Neural progenitor cell (in vitro differentiated cells): Measurements from ENCODE around the gene SH3BGRL3. TPM values are rescaled to one million over a fixed set of nuclear protein-coding genes. Genes with fewer than 3 reads are reported as not detected.
A peak's percentile ranks its signal among the peaks of the same experiment; 100 is the strongest.

Experiments
- DNase-seq: peaks from one replicate; pipeline ENCODE4 v3.0.0-alpha.2; 2016; ENCODE audit warnings: low spot score
- H2AFZ ChIP-seq: fragments of 200-600 bp; sonication (generic); replicated peaks from 2 replicates; pipeline ENCODE4 v1.6.1; 2016; ENCODE audit warnings: antibody characterized with exemption
- H3F3A ChIP-seq: fragments of 200-600 bp; sonication (generic); 2 replicates; pipeline ENCODE4 v1.6.1; 2016; ENCODE audit warnings: antibody characterized with exemption, low read depth
- H3K27ac ChIP-seq: fragments of 200-600 bp; sonication (generic); 2 replicates; pipeline ENCODE4 v1.5.1; 2016; ENCODE audit warnings: mild to moderate bottlenecking
- H3K27me3 ChIP-seq: fragments of 200-600 bp; sonication (generic); 2 replicates; pipeline ENCODE4 v1.6.1; 2016; ENCODE audit warnings: mild to moderate bottlenecking, moderate library complexity
- H3K36me3 ChIP-seq: fragments of 200-600 bp; sonication (generic); 2 replicates; pipeline ENCODE4 v1.5.1; 2016
- H3K4me1 ChIP-seq: fragments of 200-600 bp; sonication (generic); 2 replicates; pipeline ENCODE4 v1.6.1; 2016; ENCODE audit warnings: mixed run types
- H3K4me2 ChIP-seq: fragments of 200-600 bp; sonication (generic); 2 replicates; pipeline ENCODE4 v1.6.1; 2016
- H3K4me3 ChIP-seq: fragments of 200-600 bp; sonication (generic); 2 replicates; pipeline ENCODE4 v1.5.1; 2016
- H3K79me2 ChIP-seq: fragments of 200-600 bp; sonication (generic); 2 replicates; pipeline ENCODE4 v1.6.1; 2016; ENCODE audit warnings: low read depth
- H3K9ac ChIP-seq: fragments of 200-600 bp; sonication (generic); 2 replicates; pipeline ENCODE4 v1.6.1; 2016
- H3K9me3 ChIP-seq: fragments of 200-600 bp; sonication (generic); 2 replicates; pipeline ENCODE4 v1.5.1; 2016; ENCODE audit warnings: low read depth
- H4K20me1 ChIP-seq: fragments of 200-600 bp; sonication (generic); 2 replicates; pipeline ENCODE4 v1.6.1; 2016; ENCODE audit warnings: low read depth
- H3K27ac Mint-ChIP-seq: 3 replicates; pipeline ENCODE4 v1.8.0; 2021; ENCODE audit warnings: mixed read lengths
- H3K27me3 Mint-ChIP-seq: 2 replicates; pipeline ENCODE4 v1.8.0; 2022; ENCODE audit warnings: low read depth, mild to moderate bottlenecking, inconsistent platforms, moderate library complexity, mixed read lengths; ENCODE audit not compliant: insufficient read depth
- H3K36me3 Mint-ChIP-seq: 3 replicates; pipeline ENCODE4 v1.8.0; 2021; ENCODE audit warnings: mixed read lengths
- H3K4me1 Mint-ChIP-seq: 3 replicates; pipeline ENCODE4 v1.8.0; 2021; ENCODE audit warnings: mixed read lengths
- H3K4me3 Mint-ChIP-seq: 3 replicates; pipeline ENCODE4 v1.8.0; 2021; ENCODE audit warnings: mild to moderate bottlenecking, moderate library complexity, mixed read lengths
- H3K9me3 Mint-ChIP-seq: 3 replicates; pipeline ENCODE4 v1.8.0; 2020; ENCODE audit warnings: mixed read lengths
- CTCF ChIP-seq: fragments of 200-600 bp; sonication (generic); IDR thresholded peaks from 2 replicates; pipeline ENCODE4 v1.5.1; 2017; ENCODE audit warnings: antibody characterized with exemption, mild to moderate bottlenecking
- EZH2 ChIP-seq: fragments of 200-600 bp; sonication (generic); IDR thresholded peaks from 2 replicates; pipeline ENCODE4 v1.6.1; 2017; ENCODE audit warnings: antibody characterized with exemption, mild to moderate bottlenecking, moderate library complexity
- EZH2phosphoT487 ChIP-seq: fragments of 200-600 bp; sonication (generic); IDR thresholded peaks from 2 replicates; pipeline ENCODE4 v1.6.1; 2017; ENCODE audit warnings: antibody characterized with exemption
- total RNA-seq: library from RNA; depleted of rRNA; stranded (reverse); fragments of >200 nt; gene quantifications from 2 replicates; pipeline ENCODE4 v1.2.3, GENCODE V29; 2015; ENCODE audit warnings: low replicate concordance

SH3BGRL3 gene
- total RNA-seq, 1 donor from 2014 or later = 15.6 TPM

GRCh38 chr1:26297057-26297790 lies 17.3 kb downstream of the SH3BGRL3 start:
- no peak overlapping the region for H3K9ac ChIP-seq

GRCh38 chr1:26297791-26298124 lies 17.9 kb downstream of the SH3BGRL3 start:
- H4K20me1 ChIP-seq = no peaks in the 10 kb centered on the region
- no peaks in the 10 kb centered on the region for H3K9me3 ChIP-seq
- Mint-ChIP-seq H3K4me3 (no peak overlapping the region), H3K4me1 (peaks cover 4% of the 10 kb centered on the region), H3K27me3 (peaks cover 8% of the 10 kb centered on the region), H3K27ac (no peak overlapping the region), H3K36me3 (peaks cover 9% of the 10 kb centered on the region), H3K9me3 (no peaks in the 10 kb centered on the region)
- H3F3A ChIP-seq = no peaks in the 10 kb centered on the region
- H2AFZ ChIP-seq = no peak overlapping the region
- H3K27ac ChIP-seq = no peak overlapping the region
- TF ChIP-seq EZH2 (no peak), CTCF (no peak), EZH2phosphoT487 (no peak)
- no peaks in the 10 kb centered on the region for H3K4me1 ChIP-seq
- H3K9ac ChIP-seq = no peak overlapping the region
- no peak overlapping the region for H3K4me2 ChIP-seq
- H3K4me3 ChIP-seq = no peak overlapping the region
- no peaks in the 10 kb centered on the region for H3K27me3 ChIP-seq
- no peak for DNase-seq
- no peaks in the 10 kb centered on the region for H3K36me3 ChIP-seq
- H3K79me2 ChIP-seq = no peaks in the 10 kb centered on the region

More at GRCh38 chr1:26297057-26297790, 17.3 kb downstream of the SH3BGRL3 start:
- Histone ChIP-seq H3K79me2 (no peaks in the 10 kb centered on the region), H3K9me3 (no peaks in the 10 kb centered on the region), H4K20me1 (no peaks in the 10 kb centered on the region), H2AFZ (no peak overlapping the region), H3K27me3 (no peaks in the 10 kb centered on the region), H3K4me1 (no peaks in the 10 kb centered on the region), H3F3A (no peaks in the 10 kb centered on the region), H3K36me3 (no peaks in the 10 kb centered on the region), H3K4me2 (no peak overlapping the region), H3K4me3 (no peak overlapping the region), H3K27ac (no peak overlapping the region)
- no peak for TF ChIP-seq EZH2
- TF ChIP-seq EZH2phosphoT487 = no peak
- no peak for TF ChIP-seq CTCF
- H3K27me3 Mint-ChIP-seq = peaks cover 8% of the 10 kb centered on the region
- H3K4me3 Mint-ChIP-seq = no peak overlapping the region
- H3K9me3 Mint-ChIP-seq = no peaks in the 10 kb centered on the region
- no peak for DNase-seq
- peaks cover 9% of the 10 kb centered on the region for H3K36me3 Mint-ChIP-seq
- peaks cover 4% of the 10 kb centered on the region for H3K4me1 Mint-ChIP-seq
- no peak overlapping the region for H3K27ac Mint-ChIP-seq

GRCh38 chr1:26300578-26301275 lies 20.8 kb downstream of the SH3BGRL3 start:
- DNase-seq = no peak
- Histone ChIP-seq H3K79me2 (no peaks in the 10 kb centered on the region), H3K9me3 (no peaks in the 10 kb centered on the region), H2AFZ (no peak overlapping the region), H3K4me1 (peaks cover 4% of the 10 kb centered on the region), H3F3A (no peaks in the 10 kb centered on the region), H3K27me3 (no peaks in the 10 kb centered on the region), H3K4me3 (no peak overlapping the region), H3K9ac (peak overlapping the region; percentile 13), H3K36me3 (no peaks in the 10 kb centered on the region), H3K4me2 (no peak overlapping the region), H4K20me1 (no peaks in the 10 kb centered on the region), H3K27ac (no peak overlapping the region)
- Mint-ChIP-seq H3K27ac (peak overlapping the region; percentile 89), H3K9me3 (no peaks in the 10 kb centered on the region), H3K36me3 (peaks cover 5% of the 10 kb centered on the region), H3K4me1 (peaks cover 12% of the 10 kb centered on the region), H3K4me3 (no peak overlapping the region), H3K27me3 (peaks cover 8% of the 10 kb centered on the region)
- no peak for TF ChIP-seq EZH2
- no peak for TF ChIP-seq EZH2phosphoT487
- TF ChIP-seq CTCF = no peak
